NCI-H1092 (cell line): ENCODE results near the gene FADS6.
"Not testable (repeated sequence)": the region's sequence is repeated elsewhere in the genome, so short reads cannot be mapped to it uniquely, and the experiment has no call there.

ENCODE experiments used
- DNase-seq: peaks from one replicate; lab custom pipeline; 2025; lab: John Stamatoyannopoulos, UW

The FADS6 gene

GRCh38 chr17:74921026-74921681 lies 27.7 kb upstream of the FADS6 start:
- no peak for DNase-seq

- DNase-seq = no peak
Measured at GRCh38 chr17:74920642-74921025, 27.2 kb upstream of the FADS6 start.

- DNase-seq = no peak
Measured at GRCh38 chr17:74920306-74920620, 26.8 kb upstream of the FADS6 start.

- DNase-seq = no peak
Measured at GRCh38 chr17:74919440-74920305, 26.2 kb upstream of the FADS6 start.

GRCh38 chr17:74918906-74919305 lies 25.5 kb upstream of the FADS6 start:
- no peak for DNase-seq

GRCh38 chr17:74917430-74917829 lies 24.0 kb upstream of the FADS6 start:
- no peak for DNase-seq

- DNase-seq = no peak
Measured at GRCh38 chr17:74916851-74917199, 23.4 kb upstream of the FADS6 start.

- DNase-seq = no peak
Measured at GRCh38 chr17:74916136-74916850, 22.9 kb upstream of the FADS6 start.

- not testable (repeated sequence) for DNase-seq
Measured at GRCh38 chr17:74911423-74911822, 18.0 kb upstream of the FADS6 start.

- not testable (repeated sequence) for DNase-seq
Measured at GRCh38 chr17:74909097-74909496, 15.7 kb upstream of the FADS6 start.

- DNase-seq = no peak
Measured at GRCh38 chr17:74907012-74907411, 13.6 kb upstream of the FADS6 start.

GRCh38 chr17:74906214-74906793 lies 12.9 kb upstream of the FADS6 start:
- DNase-seq = not testable (repeated sequence)

- no peak for DNase-seq
Measured at GRCh38 chr17:74904687-74905409, 11.4 kb upstream of the FADS6 start.

GRCh38 chr17:74903671-74904070 lies 10.2 kb upstream of the FADS6 start:
- DNase-seq = no peak

- DNase-seq = no peak
Measured at GRCh38 chr17:74903034-74903433, 9.6 kb upstream of the FADS6 start.

GRCh38 chr17:74901353-74902135 lies 8.1 kb upstream of the FADS6 start:
- no peak for DNase-seq

- no peak for DNase-seq
Measured at GRCh38 chr17:74900208-74900607, 6.8 kb upstream of the FADS6 start.

- DNase-seq = no peak
Measured at GRCh38 chr17:74898376-74898946, 5.0 kb upstream of the FADS6 start.

- no peak for DNase-seq
Measured at GRCh38 chr17:74893936-74894671, 671 bp upstream of the FADS6 start.
